Natural killer cell (primary cell): ENCODE results near the gene OXA1L. TPM values are rescaled to one million over a fixed set of nuclear protein-coding genes. Genes with fewer than 3 reads are reported as not detected.

ENCODE experiments used
- ATAC-seq, 3 donors: fragments of 150-1000 bp in 2 of 3; fragments of 200-7000 bp in 1 of 3; cut with Tn5 transposase; 1 replicate in 1 of 3; 2 replicates in 2 of 3; pipeline ENCODE4 v1.10.0; 2021; ENCODE audit warnings: mild to moderate bottlenecking in 2 of 3, moderate library complexity in 2 of 3
- DNase-seq, 2 donors: peaks; one replicate each; pipeline versions ENCODE4 v3.0.0 to v3.0.0-alpha.2; 2013 to 2021; ENCODE audit warnings: mixed read lengths in 1 of 2
- H3K27ac ChIP-seq: one replicate; pipeline ENCODE4 v1.5.1; 2013; ENCODE audit warnings: mild to moderate bottlenecking, low read length
- H3K27me3 ChIP-seq: one replicate; pipeline ENCODE4 v1.6.1; 2013; ENCODE audit warnings: low read length; ENCODE audit not compliant: control insufficient read depth, insufficient read depth
- H3K36me3 ChIP-seq: one replicate; pipeline ENCODE4 v1.6.1; 2013; ENCODE audit warnings: low read length; ENCODE audit not compliant: control insufficient read depth, insufficient read depth
- H3K4me1 ChIP-seq: one replicate; pipeline ENCODE4 v1.6.1; 2013; ENCODE audit warnings: low read length; ENCODE audit not compliant: control insufficient read depth, insufficient read depth
- H3K4me3 ChIP-seq: one replicate; pipeline ENCODE4 v1.5.1; 2013; ENCODE audit warnings: low read length
- H3K9me3 ChIP-seq: one replicate; pipeline ENCODE4 v1.6.1; 2013; ENCODE audit warnings: low read length; ENCODE audit not compliant: control insufficient read depth, insufficient read depth
- H3K27ac Mint-ChIP-seq, 2 donors: one replicate each; pipeline ENCODE4 v1.8.0; 2022; ENCODE audit warnings: mild to moderate bottlenecking in 2 of 2, mixed read lengths in 2 of 2, moderate library complexity in 1 of 2
- H3K27me3 Mint-ChIP-seq, 2 donors: one replicate each; pipeline ENCODE4 v1.8.0; 2022; ENCODE audit warnings: low read depth in 2 of 2, mixed read lengths in 2 of 2
- H3K36me3 Mint-ChIP-seq: one replicate; pipeline ENCODE4 v1.8.0; 2022; ENCODE audit warnings: mixed read lengths
- H3K4me1 Mint-ChIP-seq, 2 donors: one replicate each; pipeline ENCODE4 v1.8.0; 2022; ENCODE audit warnings: mixed read lengths in 2 of 2
- H3K4me3 Mint-ChIP-seq: one replicate; pipeline ENCODE4 v1.8.0; 2022; ENCODE audit warnings: mild to moderate bottlenecking, moderate library complexity, mixed read lengths
- H3K9me3 Mint-ChIP-seq, 2 donors: one replicate each; pipeline ENCODE4 v1.8.0; 2022; ENCODE audit warnings: mixed read lengths in 2 of 2
- CTCF ChIP-seq: fragments of 200-600 bp; IDR thresholded peaks from one replicate; pipeline ENCODE4 v1.8.0; 2022; ENCODE audit warnings: antibody characterized with exemption
- WGBS: methylation state at CpG from one replicate; pipeline ENCODE4 v1.1.7; 2013; ENCODE audit warnings: missing lambda C conversion rate; ENCODE audit not compliant: insufficient coverage; 5-methylcytosine and 5-hydroxymethylcytosine counted together
- intact Hi-C: fragments of 100-400 bp; cut with micrococcal nuclease; formaldehyde crosslinking; loops from one replicate; pipeline ENCODE4 v1.14.2; 2022
- total RNA-seq, 4 donors: library from RNA; stranded (reverse); fragments of 120-200 nt in 1 of 4; gene quantifications; one replicate each; pipeline versions ENCODE4 v1.2.3 to v1.2.4, GENCODE V29; 2013 to 2022

Gene OXA1L
- total RNA-seq, 3 donors from 2014 or later (not counting 1 experiment from before 2014, with no cell fraction given) = 121 to 143 (median 125) TPM

GRCh38 chr14:22821193-22822015, 54.9 kb downstream of the OXA1L start:
- H3K9me3 ChIP-seq = no peaks in the 10 kb centered on the region
- H3K36me3 ChIP-seq = no peaks in the 10 kb centered on the region
- DNase-seq (no peak), ATAC-seq (no peak)
- H3K4me1 ChIP-seq = peaks cover 17% of the 10 kb centered on the region
- WGBS = 94% methylated on average over 23 of the region's 24 CpGs
- Mint-ChIP-seq H3K36me3 (no peaks in the 10 kb centered on the region), H3K4me1 (peaks cover 7 to 14% of the 10 kb centered on the region in 2 donors), H3K27me3 (peaks cover 32 to 47% of the 10 kb centered on the region in 2 donors), H3K4me3 (peak overlapping the region; percentile 35), H3K27ac (no peak overlapping the region), H3K9me3 (no peaks in the 10 kb centered on the region)
- H3K27me3 ChIP-seq = peaks cover 9% of the 10 kb centered on the region
- no peak overlapping the region for H3K27ac ChIP-seq
- intact Hi-C loops = loop anchor here (2.0 to 5.0 kb wide), 2 partner anchors 79 to 161 kb away; partner anchors contain the start of gene AJUBA
- TF ChIP-seq CTCF = no peak
- H3K4me3 ChIP-seq = no peak overlapping the region

- intact Hi-C loops = loop anchor here (2.0 to 5.0 kb wide), 2 partner anchors 79 to 160 kb away; partner anchors contain the start of gene AJUBA
- WGBS = 69% methylated on average over 32 of the region's 32 CpGs
- H3K27me3 Mint-ChIP-seq = peaks cover 32 to 47% of the 10 kb centered on the region in 2 donors
- Histone ChIP-seq H3K27me3 (peaks cover 9% of the 10 kb centered on the region), H3K4me1 (peaks cover 17% of the 10 kb centered on the region), H3K27ac (peak overlapping the region; percentile 32), H3K4me3 (peak overlapping the region; percentile 13), H3K36me3 (no peaks in the 10 kb centered on the region), H3K9me3 (no peaks in the 10 kb centered on the region)
- no peak for DNase-seq
- H3K36me3 Mint-ChIP-seq = no peaks in the 10 kb centered on the region
- no peak for TF ChIP-seq CTCF
- ATAC-seq = no peak
- H3K9me3 Mint-ChIP-seq = no peaks in the 10 kb centered on the region
- peaks cover 7 to 14% of the 10 kb centered on the region in 2 donors for H3K4me1 Mint-ChIP-seq
- no peak overlapping the region for H3K27ac Mint-ChIP-seq
- peak overlapping the region; percentile 35 for H3K4me3 Mint-ChIP-seq
Observed at GRCh38 chr14:22822016-22822570, 55.6 kb downstream of the OXA1L start.

Other genes with a start within 250 kb of the OXA1L start
- 10 to 100 TPM; 79.5 to 97.9 (median 92.8) TPM for gene DAD1, start 177.5 kb upstream of the OXA1L start, total RNA-seq
- 10 to 100 TPM; 29.7 to 39.3 (median 30.2) TPM for gene ABHD4, start 168.4 kb upstream of the OXA1L start, total RNA-seq
- gene OR6J1, start 122.3 kb upstream of the OXA1L start, total RNA-seq = not detected
- 10 to 100 TPM in 1 of 3 donors, 1 to 10 TPM in 2; 4.3 to 16.8 (median 9.6) TPM for gene SLC7A7, start 48.7 kb downstream of the OXA1L start, total RNA-seq
- 10 to 100 TPM; 40.5 to 42.0 (median 41.6) TPM for gene MRPL52, start 63.2 kb downstream of the OXA1L start, total RNA-seq
- gene MMP14, start 69.9 kb downstream of the OXA1L start, total RNA-seq = 1 to 10 TPM; 1.2 to 1.7 (median 1.4) TPM
- gene LRP10, start 105.1 kb downstream of the OXA1L start, total RNA-seq = 100 to 1,000 TPM in 2 of 3 donors, 10 to 100 TPM in 1; 97.8 to 118 (median 102) TPM
- 1 to 10 TPM; 4.0 to 8.1 (median 7.9) TPM for gene REM2, start 116.5 kb downstream of the OXA1L start, total RNA-seq
- gene RBM23, start 152.5 kb downstream of the OXA1L start, total RNA-seq = 100 to 1,000 TPM in 2 of 3 donors, 10 to 100 TPM in 1; 86.4 to 120 (median 108) TPM
- gene PRMT5, start 162.7 kb downstream of the OXA1L start, total RNA-seq = 10 to 100 TPM; 16.3 to 22.4 (median 18.5) TPM
- 10 to 100 TPM; 17.0 to 21.2 (median 20.2) TPM for gene HAUS4, start 190.4 kb downstream of the OXA1L start, total RNA-seq
- under 1 TPM; 0.45 to 0.61 (median 0.56) TPM for gene AJUBA, start 215.9 kb downstream of the OXA1L start, total RNA-seq
- gene C14orf93, start 243.5 kb downstream of the OXA1L start, total RNA-seq = 10 to 100 TPM; 12.1 to 15.1 (median 13.6) TPM